Middle frontal gyrus (tissue), 1 donor: ENCODE results near the gene COMTD1.
"Not testable (repeated sequence)": the region's sequence is repeated elsewhere in the genome, so short reads cannot be mapped to it uniquely, and the experiment has no call there.

Experiments used
- DNase-seq: peaks from one replicate; pipeline ENCODE4 v3.0.0-alpha.2; 2015; ENCODE audit warnings: low spot score; ENCODE audit errors: extremely low spot score

Gene COMTD1

DNA sequence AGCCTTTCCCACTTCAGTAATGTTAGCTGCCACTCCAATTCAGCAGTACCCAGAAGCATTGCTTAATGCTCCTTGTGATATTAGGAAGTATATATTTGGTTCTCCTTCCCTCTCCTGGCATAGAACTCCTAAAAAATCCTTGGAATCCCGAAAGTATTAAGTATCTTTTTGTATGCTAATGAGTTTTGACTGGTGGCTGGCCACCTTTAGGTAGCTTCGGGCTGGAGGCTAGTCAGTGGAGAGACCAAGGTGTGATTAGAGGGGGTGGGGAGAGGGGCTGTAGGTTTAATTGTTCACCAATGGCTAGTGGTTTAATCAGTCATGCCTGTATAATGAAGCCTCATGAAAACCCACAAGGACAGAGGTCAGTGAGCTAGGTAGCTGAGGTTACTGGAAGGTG is 12.2 kb downstream of the COMTD1 start:
- no peak for DNase-seq

DNA sequence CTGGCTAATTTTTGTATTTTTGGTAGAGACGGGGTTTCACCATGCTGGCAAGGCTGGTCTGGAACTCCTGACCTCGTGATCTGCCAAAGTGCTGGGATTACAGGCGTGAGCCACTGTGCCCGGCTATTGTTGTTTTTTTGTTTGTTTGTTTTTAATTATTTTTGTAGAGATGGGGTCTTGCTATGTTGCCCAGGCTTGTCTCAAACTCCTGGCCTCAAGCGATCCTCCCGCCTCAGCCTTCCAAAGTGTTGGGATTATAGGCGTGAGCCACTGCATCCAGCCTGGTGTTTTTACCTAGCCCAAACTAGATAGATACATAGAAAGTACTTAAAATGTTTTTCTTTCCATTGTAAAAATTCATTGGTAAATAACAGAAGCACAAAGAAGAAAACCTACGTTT is 14.3 kb downstream of the COMTD1 start:
- DNase-seq = not testable (repeated sequence)

DNA sequence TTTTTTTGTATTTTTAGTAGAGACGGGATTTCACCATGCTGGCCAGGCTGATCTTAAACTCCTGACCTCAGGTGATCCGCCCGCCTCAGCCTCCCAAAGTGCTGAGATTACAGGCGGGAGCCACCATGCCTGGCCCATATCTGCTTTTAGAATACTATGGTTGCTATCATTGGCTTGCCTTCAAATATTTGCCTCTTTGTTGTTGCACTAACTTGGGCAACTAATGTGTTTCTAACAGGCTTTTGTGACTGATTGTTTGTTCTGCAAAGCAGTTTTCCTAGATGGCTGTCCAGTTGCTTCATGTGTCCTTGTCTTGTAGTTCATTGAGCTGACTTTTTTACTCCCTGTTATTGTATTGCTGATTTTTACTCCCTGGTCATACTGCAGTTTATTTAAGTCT is 15.5 kb downstream of the COMTD1 start:
- no peak for DNase-seq

DNA sequence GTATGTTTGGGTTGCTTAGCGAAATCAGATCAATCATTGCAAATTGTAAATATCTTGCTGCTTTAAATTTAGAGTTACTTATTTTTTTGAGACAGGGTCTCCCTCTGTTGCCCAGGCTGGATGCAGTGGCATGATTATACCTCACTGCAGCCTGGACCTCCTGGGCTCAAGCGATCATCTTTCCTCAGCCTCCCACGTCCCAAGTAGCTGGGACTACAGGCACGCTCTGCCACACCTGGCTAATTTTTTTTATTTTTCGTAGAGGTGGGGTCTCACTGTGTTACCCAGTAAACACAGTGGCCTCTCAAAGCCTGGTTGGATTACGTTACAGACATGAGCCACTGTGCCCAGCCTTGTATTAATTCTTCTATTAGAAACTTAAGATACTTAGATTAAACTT is 23.4 kb downstream of the COMTD1 start:
- no peak for DNase-seq

DNA sequence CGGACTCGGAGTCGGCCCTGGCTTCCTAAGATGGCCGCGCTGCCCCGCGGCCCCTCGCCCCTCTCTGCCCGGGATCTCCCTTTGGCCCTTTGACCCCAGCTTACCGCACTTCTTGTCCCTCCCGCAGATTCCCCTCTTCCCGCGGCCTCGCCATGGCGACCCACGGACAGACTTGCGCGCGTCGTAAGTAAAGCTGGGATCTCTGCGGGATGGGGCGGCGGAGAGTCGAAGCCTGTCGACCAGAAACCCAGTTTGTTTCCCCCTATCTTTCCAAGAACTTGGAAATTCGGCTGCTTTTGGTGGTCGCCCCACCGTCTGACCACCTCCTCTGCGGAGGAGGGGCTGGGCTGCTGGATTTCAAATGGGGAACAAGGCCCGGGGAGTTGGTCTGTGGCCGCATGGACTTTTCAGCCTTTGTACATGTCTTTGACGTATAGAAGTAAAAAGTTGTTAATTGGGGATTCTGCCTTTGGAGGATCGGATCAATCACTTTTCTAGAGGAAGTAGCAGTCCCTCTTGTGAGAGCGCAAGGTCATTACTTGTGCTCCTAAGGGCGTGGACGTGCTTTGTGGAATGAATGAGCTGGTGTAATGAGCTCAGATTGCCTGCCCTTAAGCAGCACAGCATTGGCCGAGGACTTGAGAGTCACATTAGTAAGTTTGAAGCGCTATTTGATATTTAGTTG is 24.6 kb downstream of the COMTD1 start:
- no peak for DNase-seq

DNA sequence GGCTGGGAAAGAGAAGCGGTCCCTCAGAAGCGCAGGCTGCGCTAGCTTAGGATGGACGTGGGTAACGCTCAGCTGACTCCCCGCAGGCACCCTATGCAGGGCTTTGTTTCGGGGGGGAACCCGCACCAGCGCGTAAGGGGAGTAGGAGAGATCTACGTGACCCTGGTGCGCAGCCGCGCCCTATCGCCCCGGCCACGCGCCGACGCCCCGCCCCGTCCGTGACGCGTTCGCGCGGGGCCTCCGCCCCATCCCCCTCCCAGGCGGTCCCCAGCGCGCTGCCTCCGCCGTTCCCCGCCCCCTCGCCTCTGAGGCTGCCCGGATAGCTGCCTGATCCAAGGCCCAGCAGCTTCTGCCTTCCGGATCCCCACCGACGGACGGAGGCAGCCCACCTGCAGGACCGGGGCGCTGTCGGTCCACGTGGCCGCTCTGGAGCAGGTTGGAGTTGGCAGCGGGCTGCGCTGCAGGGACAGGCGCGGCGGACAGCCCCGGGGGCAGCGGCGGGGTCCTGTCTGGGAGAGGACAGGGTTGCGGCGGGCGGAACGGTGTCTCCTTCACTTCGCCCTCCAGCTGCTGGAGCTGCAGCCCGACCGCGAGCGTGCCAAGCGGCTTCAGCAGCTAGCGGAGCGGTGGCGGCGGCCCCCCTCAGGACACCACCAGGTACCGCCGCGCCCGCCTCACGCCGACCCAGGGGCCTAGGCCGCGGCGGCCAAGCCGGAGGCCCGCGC is 25.3 kb downstream of the COMTD1 start, which contains the start of gene VDAC2:
Gene VDAC2, plus strand, starts transcription at position 515 of the 725 bp plus-strand sequence. CDS start 363 bp downstream, outside the sequence.
- DNase-seq = peak; percentile 83

DNA sequence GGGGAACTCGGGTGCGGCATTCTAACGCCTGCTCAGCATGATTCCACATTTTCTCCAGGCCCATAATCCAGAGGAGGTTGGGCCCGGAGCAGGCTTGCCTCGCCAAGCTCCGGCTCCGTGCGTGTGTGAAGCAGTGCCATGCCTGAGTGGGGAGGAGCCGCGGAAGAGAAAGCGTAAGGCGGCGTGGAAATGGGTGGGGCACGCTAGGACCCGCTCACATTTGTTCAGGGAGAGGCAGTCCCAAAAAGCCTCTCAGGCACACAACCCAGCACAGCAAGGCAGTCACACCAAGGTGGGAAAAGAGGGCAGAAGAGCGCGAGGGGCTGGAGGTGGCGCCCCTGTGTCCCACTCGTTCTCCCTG is 25.9 kb downstream of the COMTD1 start:
- DNase-seq = peak; percentile 64

DNA sequence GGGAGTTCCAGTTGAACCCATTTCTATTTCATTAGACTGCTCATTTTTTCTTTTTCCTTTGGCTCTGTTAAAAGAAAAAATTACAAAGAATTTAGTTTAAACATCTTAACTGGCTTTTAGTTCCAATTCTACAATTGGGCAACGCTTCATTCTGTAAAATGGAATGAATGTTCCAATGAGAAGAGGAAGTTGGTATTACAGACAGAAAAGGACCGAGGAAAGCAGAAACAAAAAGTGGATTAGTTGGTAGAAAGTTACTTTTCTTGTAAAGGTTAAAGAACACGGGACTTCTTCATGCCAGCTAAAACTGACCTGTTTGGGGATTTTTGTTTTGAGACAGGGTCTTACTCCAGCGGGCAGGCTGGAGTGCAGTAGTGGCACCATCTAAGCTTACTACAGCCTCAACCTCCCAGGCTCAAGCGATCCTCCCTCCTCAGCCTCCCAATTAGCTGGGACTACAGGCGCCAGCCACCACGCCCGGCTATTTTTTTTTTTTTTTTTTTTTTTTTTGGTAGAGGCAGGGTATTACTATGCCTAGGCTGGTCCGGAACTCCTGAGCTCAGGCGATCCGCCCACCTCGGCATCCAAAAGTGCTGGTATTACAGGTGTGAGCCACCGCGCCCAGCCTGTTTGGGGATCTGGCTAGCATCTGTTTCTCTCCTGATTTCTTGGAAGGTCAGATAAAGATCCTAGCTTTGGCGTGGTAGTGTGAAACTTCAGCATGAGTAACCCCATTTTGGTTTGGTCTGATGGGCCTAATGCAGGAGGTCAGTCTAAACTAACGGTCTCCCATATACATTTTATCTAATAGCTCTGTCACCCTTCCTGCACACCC is 26.5 kb downstream of the COMTD1 start:
- DNase-seq = no peak

DNA sequence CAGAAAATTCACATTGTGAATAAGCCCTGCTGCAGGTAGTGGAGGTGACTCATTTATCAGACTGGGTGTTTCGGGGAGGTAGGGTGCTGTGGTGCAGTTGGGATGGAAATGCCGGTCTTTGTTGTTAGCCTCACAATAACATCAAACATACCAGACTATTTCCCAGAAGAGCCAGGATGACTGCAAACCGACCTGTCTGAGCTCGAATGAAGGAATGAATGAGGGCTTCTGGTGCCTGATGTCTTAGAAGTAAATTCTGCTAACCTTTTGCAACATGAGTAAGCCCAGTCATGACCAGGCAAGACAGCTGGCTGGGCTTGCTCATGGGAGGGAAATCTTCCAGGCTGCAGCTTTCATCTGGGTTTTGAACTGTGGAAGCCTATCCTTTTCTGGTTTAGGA is 27.6 kb downstream of the COMTD1 start:
- no peak for DNase-seq

DNA sequence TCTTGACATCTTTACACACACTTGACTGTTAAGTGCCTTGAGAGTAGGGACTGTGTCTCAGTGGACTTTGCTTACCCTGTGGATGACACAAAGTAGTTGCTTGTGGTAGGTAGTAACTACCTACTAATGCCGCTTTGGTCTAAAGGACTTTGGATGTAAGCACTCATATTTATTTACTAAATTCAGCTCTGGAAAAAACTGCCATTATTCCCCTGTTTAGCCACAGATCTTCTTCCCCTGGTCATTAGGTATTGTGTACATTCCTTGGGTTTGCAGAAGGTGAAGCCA is 28.0 kb downstream of the COMTD1 start:
- DNase-seq = no peak

DNA sequence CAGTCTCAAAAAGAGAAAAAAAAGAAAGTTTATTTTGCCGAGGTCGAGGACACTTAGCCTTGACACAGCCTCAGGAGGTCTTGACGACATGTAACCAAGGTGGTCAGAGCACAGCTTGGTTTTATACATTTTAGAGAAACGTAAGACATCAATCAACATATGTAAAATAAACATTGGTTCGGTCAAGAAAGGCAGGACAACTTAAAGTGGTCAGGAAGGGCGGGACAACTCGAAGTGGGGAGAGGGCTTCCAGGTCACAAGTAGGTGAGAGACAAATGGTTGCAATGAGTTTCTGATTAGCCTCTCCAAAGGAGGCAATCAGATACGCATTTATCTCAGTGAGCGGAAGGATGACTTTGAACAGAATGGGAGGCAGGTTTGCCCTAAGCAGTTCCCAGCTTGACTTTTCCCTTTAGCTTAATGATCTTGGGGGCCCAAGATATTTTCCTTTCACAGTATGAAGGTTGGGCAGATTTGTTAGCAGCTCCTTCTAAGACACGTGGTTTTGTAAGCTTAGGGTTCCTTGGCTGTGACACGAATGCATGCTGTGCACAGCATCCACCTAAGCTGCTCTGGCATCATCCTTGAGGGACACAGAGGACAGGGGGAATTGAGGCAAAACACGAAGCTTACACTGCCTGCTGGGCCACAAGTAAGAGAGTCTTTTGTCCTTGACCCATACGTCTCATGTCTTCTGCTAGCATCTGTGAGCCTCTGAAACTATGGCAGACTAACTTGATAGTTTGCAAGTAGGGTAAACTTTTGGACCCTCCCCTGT is 28.5 kb downstream of the COMTD1 start:
- DNase-seq = no peak

DNA sequence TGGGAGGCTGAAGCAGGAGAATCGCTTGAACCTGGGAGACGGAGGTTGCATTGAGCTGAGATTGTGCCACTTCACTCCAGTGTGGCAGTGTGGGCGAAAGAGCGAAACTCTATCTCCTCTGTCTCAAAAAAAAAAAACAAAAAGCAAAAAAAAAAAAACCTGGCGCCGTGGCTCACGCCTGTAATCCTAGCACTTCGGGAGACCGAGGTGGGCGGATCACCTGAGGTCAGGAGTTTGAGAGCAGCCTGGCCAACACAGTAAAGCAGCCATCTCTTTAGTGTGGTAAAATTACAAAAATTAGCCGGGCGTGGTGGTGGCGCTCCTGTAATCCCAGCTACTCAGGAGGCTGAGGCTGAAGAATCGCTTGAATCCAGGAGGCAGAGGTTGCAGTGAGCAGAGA is 29.1 kb downstream of the COMTD1 start:
- DNase-seq = not testable (repeated sequence)

DNA sequence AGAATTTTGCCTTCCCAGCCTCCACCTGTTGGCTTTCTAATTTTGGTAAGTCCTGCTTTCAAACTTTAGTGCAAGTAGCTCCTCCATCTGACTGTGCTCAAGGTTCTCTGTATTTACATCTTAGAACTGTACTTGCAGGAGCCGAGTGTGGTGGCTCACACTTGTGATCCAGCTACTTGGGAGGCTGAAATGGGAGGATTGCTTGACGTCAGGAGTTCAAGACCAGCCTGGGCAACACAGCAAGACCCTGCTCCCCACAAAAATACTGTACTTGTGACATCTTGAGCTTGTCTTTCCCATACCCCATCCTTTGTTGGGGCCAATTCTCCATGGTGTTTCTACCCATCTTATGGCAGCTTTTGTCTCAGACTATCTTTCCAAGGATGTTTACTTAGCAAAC is 29.8 kb downstream of the COMTD1 start:
- DNase-seq = no peak

DNA sequence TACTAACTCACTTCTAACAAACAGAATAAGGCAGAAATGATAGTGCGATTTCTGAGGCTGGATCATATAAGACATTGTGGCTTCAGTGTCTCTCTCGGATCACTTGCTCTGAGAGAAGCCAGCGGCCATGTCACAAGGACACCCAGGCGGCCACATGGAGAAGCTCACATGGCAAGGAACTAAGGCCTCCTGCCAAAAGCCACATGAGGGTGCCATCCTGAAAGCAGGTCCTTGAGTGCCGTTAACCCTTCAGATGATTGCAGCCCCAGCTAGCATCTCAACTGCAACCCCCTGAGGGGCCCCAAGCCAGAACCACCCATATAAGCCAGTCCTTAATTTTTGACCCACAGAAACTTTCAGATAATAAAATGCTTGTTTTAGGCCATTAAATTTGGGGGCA is 32.0 kb downstream of the COMTD1 start:
- no peak for DNase-seq

DNA sequence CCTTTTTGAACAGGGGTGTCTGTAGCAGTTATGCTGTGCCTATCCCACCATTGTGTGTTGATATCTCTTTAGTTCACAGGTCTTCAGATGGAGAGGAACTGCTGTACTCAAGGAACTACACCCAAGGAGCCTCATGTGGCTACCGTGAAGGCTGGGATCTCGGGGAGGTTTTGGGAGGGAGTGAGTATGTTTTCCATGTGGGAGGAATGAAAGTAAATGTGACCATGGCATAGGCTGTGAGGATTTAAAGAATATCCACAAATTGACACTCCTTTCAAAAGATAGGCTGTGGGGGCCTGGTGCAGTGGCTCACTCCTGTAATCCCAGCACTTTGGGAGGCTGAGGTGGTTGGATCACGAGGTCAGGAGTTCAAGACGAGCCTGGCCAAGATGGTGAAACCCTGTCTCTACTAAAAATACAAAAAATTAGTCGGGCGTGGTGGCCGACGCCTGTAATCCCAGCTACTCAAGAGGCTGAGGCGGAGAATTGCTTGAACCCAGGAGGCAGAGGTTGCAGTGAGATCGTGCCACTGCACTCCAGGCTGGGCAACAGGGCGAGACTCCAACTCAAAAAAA is 32.6 kb downstream of the COMTD1 start:
- DNase-seq = not testable (repeated sequence)

DNA sequence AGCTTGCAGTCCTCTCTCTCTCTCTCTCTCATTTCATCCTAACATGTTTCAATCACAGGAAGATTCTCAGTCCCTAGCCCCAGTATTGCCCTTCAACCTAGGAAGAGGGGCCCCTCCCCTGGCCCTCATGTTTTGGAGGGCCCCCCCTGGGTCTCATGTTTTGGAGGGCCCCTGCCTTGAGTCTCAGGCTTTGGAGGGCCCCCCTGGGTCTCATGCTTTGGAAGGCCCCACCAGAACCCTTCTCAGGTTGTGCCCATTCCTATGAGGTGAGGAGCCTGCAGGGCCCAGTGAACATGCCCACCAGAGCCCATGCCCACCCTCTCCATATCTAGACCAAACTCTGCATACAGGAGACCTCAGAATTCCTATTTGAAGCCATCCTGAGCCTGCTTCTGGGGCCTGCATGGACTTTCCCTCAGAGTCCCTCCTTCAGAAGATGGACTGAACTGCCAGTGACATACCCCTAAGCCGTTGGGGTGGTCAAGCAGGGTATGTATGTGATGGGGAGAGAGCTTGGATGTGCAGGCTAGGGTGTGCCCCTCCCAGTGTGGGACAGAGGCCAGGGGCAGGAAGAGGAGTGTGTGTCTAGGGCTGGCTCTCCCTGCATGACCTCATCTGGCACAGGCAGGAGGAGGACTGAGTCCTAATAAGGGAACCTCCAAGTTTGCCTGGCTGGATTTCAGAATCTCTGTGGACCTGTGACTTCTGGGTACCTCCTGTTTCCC is 33.3 kb downstream of the COMTD1 start:
- no peak for DNase-seq

DNA sequence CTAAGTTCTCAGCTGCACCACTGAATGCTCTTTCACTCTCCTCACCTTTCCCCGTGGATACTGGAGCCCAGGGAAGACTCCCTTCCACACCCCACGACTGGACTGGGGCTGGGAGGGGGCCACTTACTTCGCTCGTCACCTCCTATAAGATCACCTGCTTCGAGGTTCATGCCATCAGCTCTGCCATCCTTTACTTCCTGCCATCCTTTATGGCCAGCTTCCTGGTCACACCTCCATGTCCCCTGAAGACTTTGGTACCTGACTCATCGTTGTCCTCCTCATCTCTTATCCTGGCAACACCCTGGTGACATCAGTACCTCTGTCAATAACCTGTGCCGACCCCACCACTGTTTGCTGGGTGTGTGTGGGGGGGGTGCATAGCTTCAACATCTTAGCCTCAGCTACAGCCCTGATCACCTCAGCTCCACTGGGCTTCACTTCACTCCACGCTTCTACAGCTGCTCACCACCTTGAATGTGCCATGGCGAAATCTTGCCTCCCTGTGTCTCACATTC is 33.9 kb downstream of the COMTD1 start:
- no peak for DNase-seq

DNA sequence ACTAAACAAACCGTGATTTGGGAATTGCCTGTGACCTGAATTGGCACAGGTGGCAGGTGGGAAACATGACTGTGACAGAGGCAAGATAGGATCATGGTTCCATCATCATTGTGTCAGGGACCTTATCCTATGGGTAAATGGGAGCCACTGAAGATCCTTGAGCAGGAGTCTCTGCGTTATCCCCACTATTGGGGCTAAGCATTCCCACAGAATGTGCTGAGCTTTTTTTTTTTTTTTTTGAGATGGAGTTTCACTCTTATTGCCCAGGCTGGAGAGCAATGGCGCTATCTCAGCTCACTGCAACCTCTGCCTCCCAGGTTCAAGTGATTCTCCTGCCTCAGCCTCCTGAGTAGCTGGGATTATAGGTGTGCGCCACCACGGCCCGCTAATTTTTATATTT is 35.8 kb downstream of the COMTD1 start:
- DNase-seq = not testable (repeated sequence)

DNA sequence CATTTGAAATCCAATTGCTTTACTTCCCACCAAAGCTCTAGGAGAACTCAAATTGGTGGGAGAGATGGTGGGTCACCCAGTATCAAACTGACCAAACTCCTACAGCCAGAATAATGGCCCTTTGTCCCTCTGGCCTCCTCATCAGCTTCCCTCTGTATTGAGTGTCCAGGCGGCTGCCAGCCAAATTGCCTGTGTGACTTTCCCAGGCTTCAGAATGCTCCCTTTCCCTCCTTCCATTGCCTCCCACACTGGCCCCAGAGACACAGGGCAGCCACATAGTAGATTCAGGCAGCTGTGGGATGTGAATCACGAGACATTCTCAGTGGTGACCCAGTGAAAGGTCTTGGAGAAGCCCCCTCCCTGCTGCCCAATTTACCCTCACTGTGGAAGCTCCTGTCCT is 37.9 kb downstream of the COMTD1 start:
- DNase-seq = no peak

DNA sequence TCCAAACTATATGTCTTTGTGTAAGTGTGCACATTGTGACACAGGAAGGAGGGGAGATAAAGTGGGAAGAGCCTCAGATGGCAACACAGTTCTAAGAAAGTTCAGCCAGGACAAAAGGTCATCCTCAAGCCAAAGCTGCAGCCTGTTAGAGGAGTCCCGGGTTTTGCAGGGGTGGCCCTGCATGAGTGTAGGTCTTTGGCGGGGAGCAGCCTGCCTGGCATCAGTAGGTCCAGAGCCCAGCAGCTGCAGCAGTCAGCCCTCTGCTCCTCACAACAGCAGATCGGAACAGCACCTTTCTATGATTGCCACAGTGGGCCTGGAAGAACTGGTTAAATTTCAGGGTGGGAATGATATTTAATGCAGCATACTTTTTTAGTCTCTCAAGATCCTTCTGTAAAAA is 38.7 kb downstream of the COMTD1 start:
- no peak for DNase-seq
